NT2/D1 (cell line): ENCODE measurements around the gene NTNG1.

Experiments
- DNase-seq: peaks from one replicate; pipeline ENCODE4 v3.0.0-alpha.2; 2011; ENCODE audit warnings: low read depth, low spot score
- H3K27me3 ChIP-seq: 2 replicates; pipeline ENCODE4 v1.6.0; 2011; ENCODE audit warnings: mild to moderate bottlenecking; ENCODE audit not compliant: insufficient read length, insufficient read depth
- H3K36me3 ChIP-seq: 2 replicates; pipeline ENCODE4 v1.6.1; 2011; ENCODE audit warnings: mild to moderate bottlenecking, low read length, mixed read lengths; ENCODE audit not compliant: insufficient read depth, insufficient read length
- H3K4me1 ChIP-seq: 2 replicates; pipeline ENCODE4 v1.5.1; 2011; ENCODE audit not compliant: insufficient read depth, insufficient read length
- H3K4me3 ChIP-seq: 2 replicates; pipeline ENCODE4 v1.5.1; 2011; ENCODE audit warnings: low read depth; ENCODE audit not compliant: insufficient read length
- H3K9ac ChIP-seq: 2 replicates; pipeline ENCODE4 v1.6.0; 2011; ENCODE audit warnings: low read depth; ENCODE audit not compliant: insufficient read length
- H3K9me3 ChIP-seq: 2 replicates; pipeline ENCODE4 v1.5.1; 2011; ENCODE audit warnings: mild to moderate bottlenecking, low read length; ENCODE audit not compliant: insufficient read depth
- SUZ12 ChIP-seq: IDR thresholded peaks from 2 replicates; pipeline ENCODE4 v1.6.1; 2011; ENCODE audit not compliant: insufficient read length, insufficient read depth; ENCODE audit errors: extremely low read depth
- YY1 ChIP-seq: IDR thresholded peaks from 2 replicates; pipeline ENCODE4 v1.6.1; 2011; ENCODE audit not compliant: insufficient read length, insufficient read depth
- ZNF274 ChIP-seq: IDR thresholded peaks from 2 replicates; pipeline ENCODE4 v1.6.1; 2011; ENCODE audit warnings: mild to moderate bottlenecking, low read depth, low read length

The NTNG1 gene

GRCh38 chr1:107419003-107419402 is 278.2 kb downstream of the NTNG1 start:
- H3K36me3 ChIP-seq: no peaks in the 10 kb centered on the region
- no peaks in the 10 kb centered on the region for H3K4me1 ChIP-seq
- no peaks in the 10 kb centered on the region for H3K27me3 ChIP-seq
- no peak for DNase-seq
- H3K4me3 ChIP-seq: no peak overlapping the region
- no peaks in the 10 kb centered on the region for H3K9me3 ChIP-seq
- TF ChIP-seq ZNF274: no peak
- H3K9ac ChIP-seq: no peak overlapping the region

- H3K36me3 ChIP-seq: no peaks in the 10 kb centered on the region
- no peak overlapping the region for H3K9ac ChIP-seq
- no peaks in the 10 kb centered on the region for H3K27me3 ChIP-seq
- H3K9me3 ChIP-seq: no peaks in the 10 kb centered on the region
- no peak overlapping the region for H3K4me3 ChIP-seq
- DNase-seq: no peak
- no peak for TF ChIP-seq ZNF274
- TF ChIP-seq SUZ12: no peak
- TF ChIP-seq YY1: no peak
- no peaks in the 10 kb centered on the region for H3K4me1 ChIP-seq
Observed at GRCh38 chr1:107422901-107423300, 282.1 kb downstream of the NTNG1 start.

GRCh38 chr1:107430540-107431228 is 289.8 kb downstream of the NTNG1 start:
- no peak overlapping the region for H3K9ac ChIP-seq
- H3K9me3 ChIP-seq: no peaks in the 10 kb centered on the region
- H3K27me3 ChIP-seq: no peaks in the 10 kb centered on the region
- peak; percentile 22 for DNase-seq
- H3K4me3 ChIP-seq: no peak overlapping the region
- no peak for TF ChIP-seq YY1
- no peak for TF ChIP-seq SUZ12
- TF ChIP-seq ZNF274: no peak
- no peaks in the 10 kb centered on the region for H3K4me1 ChIP-seq
- no peaks in the 10 kb centered on the region for H3K36me3 ChIP-seq

GRCh38 chr1:107432108-107432507 is 291.3 kb downstream of the NTNG1 start:
- no peaks in the 10 kb centered on the region for H3K9me3 ChIP-seq
- no peak overlapping the region for H3K4me3 ChIP-seq
- peak; percentile 73 for DNase-seq
- TF ChIP-seq SUZ12 (no peak), YY1 (no peak), ZNF274 (no peak)
- no peaks in the 10 kb centered on the region for H3K36me3 ChIP-seq
- no peak overlapping the region for H3K9ac ChIP-seq
- no peaks in the 10 kb centered on the region for H3K27me3 ChIP-seq
- H3K4me1 ChIP-seq: no peaks in the 10 kb centered on the region

GRCh38 chr1:107433068-107433467 is 292.2 kb downstream of the NTNG1 start:
- Histone ChIP-seq H3K27me3 (no peaks in the 10 kb centered on the region), H3K9ac (no peak overlapping the region), H3K4me3 (no peak overlapping the region), H3K4me1 (no peaks in the 10 kb centered on the region), H3K36me3 (no peaks in the 10 kb centered on the region), H3K9me3 (no peaks in the 10 kb centered on the region)
- no peak for DNase-seq
- no peak for TF ChIP-seq SUZ12
- TF ChIP-seq YY1: no peak
- no peak for TF ChIP-seq ZNF274

GRCh38 chr1:107433635-107434360 is 293.0 kb downstream of the NTNG1 start:
- Histone ChIP-seq H3K27me3 (no peaks in the 10 kb centered on the region), H3K9ac (no peak overlapping the region), H3K36me3 (no peaks in the 10 kb centered on the region), H3K9me3 (no peaks in the 10 kb centered on the region), H3K4me1 (no peaks in the 10 kb centered on the region), H3K4me3 (no peak overlapping the region)
- TF ChIP-seq ZNF274 (no peak), SUZ12 (no peak), YY1 (no peak)
- DNase-seq: no peak

GRCh38 chr1:107434361-107434693 is 293.5 kb downstream of the NTNG1 start:
- Histone ChIP-seq H3K9me3 (no peaks in the 10 kb centered on the region), H3K9ac (no peak overlapping the region), H3K4me3 (no peak overlapping the region), H3K27me3 (no peaks in the 10 kb centered on the region), H3K36me3 (no peaks in the 10 kb centered on the region), H3K4me1 (no peaks in the 10 kb centered on the region)
- DNase-seq: no peak
- TF ChIP-seq SUZ12 (no peak), ZNF274 (no peak), YY1 (no peak)
